Mesenchymal stem cell (in vitro differentiated cells and primary cell): ENCODE results near the gene GNG10.

Source experiments
- DNase-seq: peaks from one replicate; pipeline ENCODE4 v3.0.0-alpha.2; 2013
- H2AFZ ChIP-seq: one replicate; pipeline ENCODE4 v1.6.1; 2013; ENCODE audit warnings: low read depth, mild to moderate bottlenecking, control low read depth, inconsistent platforms, low read length, moderate library complexity
- H2AK5ac ChIP-seq: 2 replicates; pipeline ENCODE4 v1.6.1; 2013; ENCODE audit warnings: low read length, moderate library complexity, mild to moderate bottlenecking, inconsistent platforms; ENCODE audit not compliant: severe bottlenecking
- H2BK120ac ChIP-seq: one replicate; pipeline ENCODE4 v1.6.1; 2013; ENCODE audit warnings: low read depth, mild to moderate bottlenecking, inconsistent platforms, low read length, moderate library complexity
- H2BK12ac ChIP-seq, 2 experiments: one replicate each; pipeline ENCODE4 v1.6.1; 2013; ENCODE audit warnings: inconsistent platforms in 2 of 2, low read length in 2 of 2, mild to moderate bottlenecking in 2 of 2, moderate library complexity in 2 of 2, control low read depth in 1 of 2
- H2BK15ac ChIP-seq: one replicate; pipeline ENCODE4 v1.6.1; 2013; ENCODE audit warnings: mild to moderate bottlenecking, low read depth, inconsistent platforms; ENCODE audit not compliant: poor library complexity, severe bottlenecking
- H2BK5ac ChIP-seq: 2 replicates; pipeline ENCODE4 v1.6.1; 2013; ENCODE audit warnings: low read depth, mild to moderate bottlenecking, low read length, control low read depth, inconsistent platforms; ENCODE audit not compliant: poor library complexity, severe bottlenecking
- H3K14ac ChIP-seq, 2 experiments: one replicate each; pipeline ENCODE4 v1.6.1; 2013; ENCODE audit warnings: inconsistent platforms in 2 of 2, low read length in 2 of 2, control low read depth in 1 of 2, mild to moderate bottlenecking in 1 of 2, moderate library complexity in 1 of 2
- H3K18ac ChIP-seq, 2 experiments: one replicate each; pipeline ENCODE4 v1.6.1; 2013; ENCODE audit warnings: inconsistent platforms in 2 of 2, low read length in 2 of 2, control low read depth in 1 of 2, low read depth in 1 of 2, mild to moderate bottlenecking in 1 of 2
- H3K23ac ChIP-seq, 2 experiments: one replicate each; pipeline ENCODE4 v1.6.1; 2013; ENCODE audit warnings: inconsistent platforms in 2 of 2, low read length in 2 of 2, mild to moderate bottlenecking in 2 of 2, moderate library complexity in 2 of 2, control low read depth in 1 of 2
- H3K27ac ChIP-seq: 2 replicates; pipeline ENCODE4 v1.5.1; 2013; ENCODE audit warnings: mild to moderate bottlenecking, moderate library complexity, low read length, control low read depth, inconsistent platforms; ENCODE audit not compliant: poor library complexity, severe bottlenecking
- H3K27me3 ChIP-seq, 2 experiments: 2 replicates each; pipeline versions ENCODE4 v1.6.1 to v1.7.0; 2013; ENCODE audit warnings: low read length in 2 of 2, mild to moderate bottlenecking in 2 of 2, moderate library complexity in 2 of 2, control low read depth in 1 of 2, inconsistent platforms in 1 of 2; ENCODE audit not compliant: control insufficient read depth in 1 of 2, insufficient read depth in 1 of 2
- H3K36me3 ChIP-seq, 2 experiments: 2 replicates each; pipeline versions ENCODE4 v1.6.1 to v1.7.0; 2013; ENCODE audit warnings: low read length in 2 of 2, control low read depth in 1 of 2, inconsistent platforms in 1 of 2, low read depth in 1 of 2, mild to moderate bottlenecking in 1 of 2; ENCODE audit not compliant: insufficient read depth in 2 of 2, control insufficient read depth in 1 of 2
- H3K4ac ChIP-seq, 2 experiments: one replicate each; pipeline ENCODE4 v1.6.1; 2013; ENCODE audit warnings: inconsistent platforms in 2 of 2, low read length in 2 of 2, mild to moderate bottlenecking in 2 of 2, moderate library complexity in 2 of 2, control low read depth in 1 of 2, low read depth in 1 of 2
- H3K4me1 ChIP-seq: 2 replicates; pipeline ENCODE4 v1.6.1; 2013; ENCODE audit warnings: low read depth, low read length, control low read depth; ENCODE audit not compliant: control insufficient read depth, insufficient read depth
- H3K4me2 ChIP-seq: 2 replicates; pipeline ENCODE4 v1.6.1; 2013; ENCODE audit warnings: low read length, mild to moderate bottlenecking, inconsistent platforms; ENCODE audit not compliant: poor library complexity, severe bottlenecking
- H3K4me3 ChIP-seq, 2 experiments: 2 replicates each; pipeline versions ENCODE4 v1.5.1 to v1.7.0; 2013; ENCODE audit warnings: low read length in 2 of 2, mild to moderate bottlenecking in 2 of 2, control low read depth in 1 of 2, low read depth in 1 of 2; ENCODE audit not compliant: insufficient read depth in 1 of 2
- H3K79me1 ChIP-seq: replicated peaks from 2 replicates; pipeline ENCODE4 v1.6.1; 2013; ENCODE audit warnings: mild to moderate bottlenecking, control low read depth, low read length, inconsistent platforms; ENCODE audit not compliant: poor library complexity, severe bottlenecking
- H3K9ac ChIP-seq: 2 replicates; pipeline ENCODE4 v1.7.0; 2013; ENCODE audit warnings: mild to moderate bottlenecking, low read length, moderate library complexity
- H3K9me3 ChIP-seq: 2 replicates; pipeline ENCODE4 v1.7.0; 2013; ENCODE audit warnings: mild to moderate bottlenecking, low read length; ENCODE audit not compliant: control insufficient read depth
- H4K8ac ChIP-seq: one replicate; pipeline ENCODE4 v1.6.1; 2013; ENCODE audit warnings: inconsistent platforms, mild to moderate bottlenecking, low read length, moderate library complexity
- H4K91ac ChIP-seq: one replicate; pipeline ENCODE4 v1.6.1; 2013; ENCODE audit warnings: mild to moderate bottlenecking, low read length, inconsistent platforms
- WGBS: methylation state at CpG from one replicate; pipeline ENCODE4 v1.1.7; 2013; ENCODE audit warnings: mixed read lengths; 5-methylcytosine and 5-hydroxymethylcytosine counted together

GNG10 gene

GRCh38 chr9:111700776-111701175 is 39.4 kb downstream of the GNG10 start:
- H3K9ac ChIP-seq: no peak overlapping the region
- H3K4me2 ChIP-seq: no peak overlapping the region
- no peak overlapping the region for H2AK5ac ChIP-seq
- peak; percentile 13 for DNase-seq
- no peak overlapping the region for H2BK15ac ChIP-seq
- peaks cover 0 to 3% of the 10 kb centered on the region in 2 experiments for H3K36me3 ChIP-seq
- H2BK5ac ChIP-seq: no peak overlapping the region
- no peaks in the 10 kb centered on the region for H3K4me1 ChIP-seq
- H3K27ac ChIP-seq: no peak overlapping the region
- no peak overlapping the region for H2BK120ac ChIP-seq
- no peak overlapping the region for H4K91ac ChIP-seq
- WGBS: 53% methylated on average over 1 of the region's 1 CpG
- no peak overlapping the region for H3K23ac ChIP-seq
- H3K18ac ChIP-seq: no peak overlapping the region
- no peaks in the 10 kb centered on the region for H3K27me3 ChIP-seq
- H3K4ac ChIP-seq: no peak overlapping the region
- no peak overlapping the region for H3K14ac ChIP-seq
- no peak overlapping the region for H3K4me3 ChIP-seq
- no peak overlapping the region for H2BK12ac ChIP-seq
- H3K79me1 ChIP-seq: peaks cover 3% of the 10 kb centered on the region
- H3K9me3 ChIP-seq: peaks cover 3% of the 10 kb centered on the region
- no peak overlapping the region for H4K8ac ChIP-seq
- no peak overlapping the region for H2AFZ ChIP-seq

DNA sequence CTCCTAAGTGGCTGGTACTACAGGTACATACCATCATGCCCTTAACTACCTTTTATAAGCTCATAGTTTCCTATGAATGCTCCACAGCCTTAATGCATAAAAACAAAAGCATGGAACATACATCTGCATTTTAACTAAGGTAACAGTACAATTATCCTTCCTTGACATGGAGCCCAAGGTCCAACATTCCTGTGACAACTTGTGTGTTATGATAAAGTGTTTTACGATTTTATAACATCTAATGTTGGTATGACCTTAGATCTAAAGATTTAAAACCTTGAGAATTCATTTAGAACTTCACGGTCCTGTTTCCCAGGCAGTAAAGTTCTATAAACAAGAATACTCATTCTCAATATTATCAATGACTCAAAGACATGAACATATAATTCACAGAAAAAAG is 43.1 kb downstream of the GNG10 start:
- Histone ChIP-seq H3K14ac (no peak overlapping the region), H2BK12ac (no peak overlapping the region), H3K27ac (no peak overlapping the region), H2AFZ (no peak overlapping the region), H3K18ac (no peak overlapping the region), H3K9me3 (peaks cover 3% of the 10 kb centered on the region), H3K27me3 (no peaks in the 10 kb centered on the region), H2AK5ac (no peak overlapping the region), H3K4me3 (no peak overlapping the region), H4K91ac (no peak overlapping the region), H3K23ac (no peak overlapping the region), H3K79me1 (no peaks in the 10 kb centered on the region), H3K9ac (no peak overlapping the region), H3K4me2 (no peak overlapping the region), H3K4ac (no peak overlapping the region), H2BK5ac (no peak overlapping the region), H4K8ac (no peak overlapping the region), H3K36me3 (no peaks in the 10 kb centered on the region), H2BK120ac (no peak overlapping the region), H2BK15ac (no peak overlapping the region), H3K4me1 (no peaks in the 10 kb centered on the region)
- 89% methylated on average over 1 of the region's 2 CpGs for WGBS
- no peak for DNase-seq

GRCh38 chr9:111711548-111711947 is 50.1 kb downstream of the GNG10 start:
- Histone ChIP-seq H3K14ac (no peak overlapping the region), H3K4me2 (no peak overlapping the region), H3K36me3 (no peaks in the 10 kb centered on the region), H3K4ac (no peak overlapping the region), H3K4me1 (no peaks in the 10 kb centered on the region), H3K4me3 (no peak overlapping the region), H3K27ac (no peak overlapping the region), H2BK120ac (no peak overlapping the region), H2BK12ac (no peak overlapping the region), H3K9me3 (no peaks in the 10 kb centered on the region), H4K91ac (no peak overlapping the region), H2BK5ac (no peak overlapping the region), H3K79me1 (no peaks in the 10 kb centered on the region), H2AFZ (no peak overlapping the region), H3K9ac (no peak overlapping the region), H2BK15ac (no peak overlapping the region), H3K18ac (no peak overlapping the region), H3K23ac (no peak overlapping the region), H3K27me3 (no peaks in the 10 kb centered on the region), H4K8ac (no peak overlapping the region), H2AK5ac (no peak overlapping the region)
- WGBS: 92% methylated on average over 3 of the region's 3 CpGs
- no peak for DNase-seq

- Histone ChIP-seq H4K8ac (no peak overlapping the region), H3K4me2 (no peak overlapping the region)
- 82% methylated on average over 2 of the region's 3 CpGs for WGBS
Observed at GRCh38 chr9:111712369-111712768, 51.0 kb downstream of the GNG10 start.

More at GRCh38 chr9:111712369-111712768, 51.0 kb downstream of the GNG10 start:
- Histone ChIP-seq H4K91ac (no peak overlapping the region), H3K36me3 (no peaks in the 10 kb centered on the region), H3K23ac (no peak overlapping the region), H2BK12ac (no peak overlapping the region), H2BK15ac (no peak overlapping the region), H2AK5ac (no peak overlapping the region), H3K14ac (no peak overlapping the region), H3K79me1 (no peaks in the 10 kb centered on the region), H3K9ac (no peak overlapping the region), H2BK5ac (no peak overlapping the region), H2BK120ac (no peak overlapping the region), H3K4ac (no peak overlapping the region), H3K9me3 (no peaks in the 10 kb centered on the region), H3K27me3 (no peaks in the 10 kb centered on the region), H3K4me3 (no peak overlapping the region), H2AFZ (no peak overlapping the region), H3K18ac (no peak overlapping the region), H3K27ac (no peak overlapping the region), H3K4me1 (no peaks in the 10 kb centered on the region)
- no peak for DNase-seq
